Stimulated activated CD4-positive, alpha-beta T cell treated with anti-CD3 and anti-CD28 coated beads, Interleukin-4, amount 100 ng/mL, for 24 hours (primary cell): ENCODE results near the gene TBXA2R.
A peak's percentile ranks its signal among the peaks of the same experiment; 100 is the strongest.
"Not testable (repeated sequence)": the region's sequence is repeated elsewhere in the genome, so short reads cannot be mapped to it uniquely, and the experiment has no call there.

Experiments used
- DNase-seq: peaks from one replicate; pipeline ENCODE4 v3.0.0-alpha.2; 2020

The TBXA2R gene

DNA sequence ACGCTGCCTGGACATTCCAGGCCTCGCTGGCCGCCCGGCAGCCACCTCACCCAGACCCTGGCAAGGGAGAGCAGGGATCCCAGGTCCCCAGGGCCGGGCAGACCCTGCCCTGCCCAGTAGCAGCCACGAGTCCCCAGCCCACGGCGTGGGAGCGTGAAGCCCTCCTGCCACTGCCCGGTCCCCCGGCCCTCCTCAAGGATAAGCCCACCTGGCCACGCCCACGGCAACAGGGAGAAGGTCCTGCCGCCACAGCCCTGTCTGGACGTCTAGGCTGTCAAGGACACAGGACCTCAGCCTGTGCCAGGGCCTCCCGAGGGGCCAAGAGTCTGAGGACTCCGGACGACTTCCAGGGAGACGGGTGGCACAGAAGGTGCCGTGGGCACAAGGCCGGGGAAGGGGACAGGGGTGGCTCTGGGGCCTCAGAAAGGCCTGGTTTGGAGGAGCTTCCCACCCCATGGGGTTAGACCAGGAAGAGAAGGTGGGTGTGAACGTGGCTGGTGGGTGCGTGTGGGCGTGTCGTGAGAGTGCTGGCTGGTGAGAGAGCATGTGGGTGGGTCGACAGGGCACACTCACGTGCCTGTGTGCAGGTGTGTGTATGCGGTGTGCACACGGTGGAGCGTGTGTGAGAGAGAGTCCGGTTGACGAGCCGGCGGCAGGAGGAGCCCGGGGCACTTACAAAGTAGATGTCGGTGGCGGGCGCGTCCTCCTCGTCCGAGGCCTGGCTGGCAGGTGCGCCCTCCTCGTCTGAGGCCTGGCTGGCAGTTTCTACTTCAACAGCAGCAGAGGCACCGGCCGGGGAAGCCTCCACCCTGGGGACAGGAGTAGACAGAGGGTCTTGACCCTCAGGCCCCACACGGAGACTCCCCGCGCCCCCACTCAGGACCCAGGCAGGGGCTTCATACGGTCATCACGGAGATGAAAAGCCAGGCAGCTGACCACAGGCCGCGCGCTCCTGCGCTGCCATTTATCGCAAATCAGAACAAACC lies 31.8 kb upstream of the TBXA2R start:
- no peak for DNase-seq

DNA sequence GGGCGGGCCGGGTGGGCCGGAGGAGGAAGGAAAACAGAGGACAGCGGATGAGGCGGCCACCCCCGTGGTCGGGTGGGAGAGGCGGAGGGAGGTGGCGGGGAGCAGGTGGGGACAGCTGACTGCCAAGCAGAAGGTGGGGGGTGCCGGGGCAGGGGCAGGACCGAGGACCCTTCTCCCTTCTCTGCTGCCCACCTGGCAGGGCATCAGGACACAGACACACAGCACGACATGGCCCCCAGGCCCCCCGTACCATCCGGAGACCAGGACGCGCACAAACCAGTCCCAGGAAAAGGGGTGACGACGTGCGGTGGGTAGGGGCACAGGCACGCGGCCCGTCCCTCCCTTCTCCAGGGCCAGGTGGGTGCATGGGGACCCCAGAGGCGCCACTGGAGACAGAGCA lies 30.9 kb upstream of the TBXA2R start:
- DNase-seq, result no peak

- DNase-seq, result no peak
These were observed 30.3 kb upstream of the TBXA2R start for GRCh38 chr19:3636962-3637361.

DNA sequence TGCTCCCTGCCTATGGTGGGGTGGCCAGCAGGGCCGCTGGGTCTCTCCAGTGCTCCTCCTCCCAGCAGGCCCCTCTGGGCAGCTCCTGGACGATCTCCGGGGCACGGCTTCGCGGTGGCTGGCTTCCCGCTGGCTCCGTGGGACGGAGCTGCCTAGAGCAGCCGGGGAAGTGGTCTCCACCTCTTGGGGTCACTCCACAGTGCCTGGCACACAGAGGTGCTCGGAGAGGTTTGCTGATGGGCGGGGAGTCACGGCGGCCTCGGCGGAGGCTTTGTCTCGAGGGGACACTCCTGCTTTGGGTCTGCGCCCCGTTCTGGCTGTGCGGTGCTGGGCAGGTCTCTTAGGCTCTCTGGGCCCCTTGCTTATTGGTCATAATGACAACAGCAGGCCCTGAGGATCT lies 29.8 kb upstream of the TBXA2R start:
- no peak for DNase-seq

DNA sequence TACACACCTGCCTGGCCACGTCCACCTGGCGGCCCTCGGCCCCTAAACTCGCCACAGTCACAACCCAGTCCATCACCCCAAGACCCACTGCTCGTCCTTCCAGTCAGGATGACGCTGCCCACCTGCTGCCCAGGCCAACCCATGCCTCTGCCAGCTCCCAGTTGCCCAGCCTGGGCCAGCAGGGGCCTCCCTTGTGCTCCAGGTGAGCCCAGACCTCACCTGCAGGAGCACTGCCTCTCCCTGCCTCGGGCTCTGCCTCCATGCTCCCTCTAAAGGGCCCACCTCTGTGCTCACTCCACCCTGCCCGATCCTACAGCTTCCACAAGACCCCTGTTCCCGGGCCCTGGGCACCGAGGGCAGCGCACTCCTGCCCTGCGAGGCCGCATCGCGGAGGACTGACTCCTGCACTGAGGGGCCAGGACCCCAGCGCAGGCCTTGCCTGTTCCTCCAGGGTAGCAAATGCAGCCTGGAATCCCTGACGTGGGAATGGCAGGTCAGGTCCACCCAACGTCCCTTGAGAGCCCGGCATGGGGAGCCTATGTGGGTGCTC lies 27.9 kb upstream of the TBXA2R start:
- DNase-seq, result no peak

DNA sequence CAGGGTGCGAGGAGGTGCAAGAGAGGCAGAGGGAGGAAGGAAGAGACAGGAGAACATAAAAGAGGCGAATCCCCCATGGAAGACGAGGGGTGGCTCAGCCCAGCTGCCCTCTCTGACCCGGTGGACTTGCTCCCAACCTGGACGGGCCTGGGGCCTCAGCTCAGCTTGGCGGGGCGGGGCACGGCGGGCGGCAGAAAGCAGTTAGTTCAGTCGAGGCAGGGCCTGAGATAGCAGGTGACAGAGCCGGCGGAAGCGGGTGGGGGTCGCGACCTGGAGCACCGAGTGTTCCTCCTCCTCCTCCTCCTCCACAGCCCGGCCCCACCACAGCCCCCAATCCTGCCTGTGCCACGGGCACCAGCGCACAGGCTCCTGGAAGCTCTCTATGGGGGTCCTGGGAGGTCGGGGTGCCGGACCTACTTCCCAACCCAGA lies 26.9 kb upstream of the TBXA2R start:
- no peak for DNase-seq

DNA sequence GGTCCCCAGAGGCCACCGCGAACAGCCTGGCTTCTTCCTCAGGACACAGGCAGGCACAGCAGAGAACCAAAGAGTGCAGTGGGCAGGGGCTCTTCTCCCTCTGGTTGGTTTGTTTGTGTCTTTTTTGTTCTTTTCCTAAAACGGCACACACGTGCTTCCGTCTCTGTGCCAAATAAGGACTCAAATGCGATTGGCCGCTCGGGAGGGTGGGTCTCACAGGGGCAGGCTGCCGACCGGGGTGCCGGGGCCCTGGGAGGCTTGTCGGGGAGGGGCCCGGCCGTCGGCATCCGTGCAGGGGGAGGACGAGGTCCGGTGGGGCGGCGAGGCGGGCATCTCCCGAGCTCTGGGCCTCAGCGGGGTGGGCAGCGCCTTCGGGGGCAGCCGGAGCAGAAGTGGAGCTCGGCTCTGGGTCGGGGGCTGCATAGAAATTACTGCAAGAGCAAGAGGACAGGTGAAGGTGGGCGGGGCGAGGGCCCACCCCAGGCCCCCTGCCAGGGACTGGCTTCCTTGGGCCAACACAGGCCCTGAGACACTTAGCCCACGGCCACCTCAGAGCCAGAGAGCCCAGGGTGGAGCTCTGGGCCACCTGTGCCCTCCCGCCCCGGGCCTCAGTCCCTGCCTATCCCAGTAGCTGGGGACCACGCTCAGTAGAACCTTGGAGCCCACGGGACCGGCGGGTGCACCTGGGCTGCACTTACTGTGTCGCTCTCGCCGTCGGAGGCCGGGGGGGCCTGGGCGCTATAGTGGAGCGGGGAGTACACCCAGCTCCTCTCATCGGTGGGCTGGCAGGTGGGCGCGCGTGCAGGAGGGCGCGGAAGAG lies 26.3 kb upstream of the TBXA2R start:
- no peak for DNase-seq

- no peak for DNase-seq
These were observed 25.4 kb upstream of the TBXA2R start for GRCh38 chr19:3632098-3632497.

GRCh38 chr19:3631053-3631861 lies 24.6 kb upstream of the TBXA2R start:
- no peak for DNase-seq

DNA sequence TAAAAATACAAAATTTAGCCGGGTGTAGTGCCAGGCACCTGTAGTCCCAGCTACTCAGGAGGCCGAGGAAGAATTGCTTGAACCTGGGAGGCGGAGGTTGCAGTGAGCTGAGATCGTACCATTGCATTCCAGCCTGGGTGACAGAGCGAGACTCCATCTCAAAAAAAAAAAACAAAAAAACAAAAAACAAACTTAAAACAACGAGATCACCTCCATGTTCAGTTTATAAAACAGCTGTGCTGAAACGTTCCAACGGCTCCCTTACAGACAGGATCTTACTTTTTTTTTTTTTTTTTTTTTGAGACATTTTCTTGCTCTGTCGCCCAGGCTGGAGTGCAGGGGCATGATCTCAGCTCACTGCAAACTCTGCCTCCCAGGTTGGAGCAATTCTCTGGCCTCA lies 22.1 kb upstream of the TBXA2R start:
- DNase-seq, result not testable (repeated sequence)

GRCh38 chr19:3627351-3627723 lies 20.7 kb upstream of the TBXA2R start:
- DNase-seq, result no peak

- peak; percentile 100 for DNase-seq
These were observed 20.0 kb upstream of the TBXA2R start, which contains the start of gene CACTIN for GRCh38 chr19:3626473-3627350. Gene CACTIN (minus strand): TSS chr19:3626790. CDS start chr19:3626762, 28 bp downstream.

GRCh38 chr19:3625996-3626472 lies 19.4 kb upstream of the TBXA2R start:
- DNase-seq, result no peak

GRCh38 chr19:3623716-3624115 lies 17.0 kb upstream of the TBXA2R start:
- DNase-seq, result no peak

DNA sequence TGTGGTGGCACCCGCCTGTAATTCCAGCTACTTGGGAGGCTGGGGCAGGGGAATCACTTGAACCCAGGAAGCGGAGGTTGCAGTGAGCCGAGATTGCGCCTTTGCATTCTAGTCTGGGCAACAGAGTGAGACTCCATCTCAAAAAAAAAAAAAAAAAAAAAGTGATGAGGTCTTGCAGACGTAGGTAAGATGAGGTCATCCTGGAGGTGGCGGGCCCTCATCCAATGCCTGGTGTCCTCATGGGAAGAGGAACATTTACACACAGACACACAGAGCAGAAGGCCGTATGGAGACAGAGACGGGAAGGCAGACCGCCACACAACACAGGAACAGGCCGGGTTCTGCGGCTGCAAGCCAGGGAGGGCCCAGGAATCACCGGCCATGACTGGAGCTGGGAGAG lies 15.5 kb upstream of the TBXA2R start:
- no peak for DNase-seq

- DNase-seq, result no peak
These were observed 15.0 kb upstream of the TBXA2R start for GRCh38 chr19:3621689-3622088.

- no peak for DNase-seq
These were observed 14.3 kb upstream of the TBXA2R start for GRCh38 chr19:3620817-3621547.

GRCh38 chr19:3620145-3620816 lies 13.6 kb upstream of the TBXA2R start:
- DNase-seq, result no peak

DNA sequence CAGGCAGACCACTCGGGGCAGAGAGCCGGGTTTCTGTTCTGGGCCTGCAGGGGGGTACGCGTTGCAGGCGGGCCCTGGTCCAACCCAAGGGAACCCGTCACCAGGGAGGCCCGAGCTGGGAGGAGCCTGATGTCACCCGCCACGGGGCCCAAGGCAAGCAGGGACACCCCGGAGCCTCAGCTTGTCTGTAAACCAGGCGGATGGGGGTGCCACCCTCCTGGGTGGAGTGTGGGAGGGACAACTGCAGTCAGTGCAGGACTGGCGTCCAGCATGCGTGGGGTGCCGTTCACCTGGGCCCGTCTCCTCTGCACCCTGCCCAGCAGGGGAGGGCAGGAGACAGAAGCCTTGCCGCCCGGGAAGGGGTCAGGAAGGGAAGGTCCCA lies 12.9 kb upstream of the TBXA2R start:
- no peak for DNase-seq
